Measurements from ENCODE around the gene LHFPL5. TPM values are rescaled to one million over a fixed set of nuclear protein-coding genes. Genes with fewer than 3 reads are reported as not detected.

Gene LHFPL5
- total and polyA plus RNA-seq, 2 experiments from 2014 or later, result 0.10 TPM; not detected in 1

- no peak for DNase-seq (ENCODE audit: low spot score)
- no peaks in the 10 kb centered on the region for H3K9me2 ChIP-seq (replicated peaks; ENCODE audit: insufficient read depth)
- H4K20me1 ChIP-seq (ENCODE audit: insufficient read depth, poor library complexity, severe bottlenecking), result no peaks in the 10 kb centered on the region
- no peak overlapping the region for H2AFZ ChIP-seq
- no peak overlapping the region for H3K27ac ChIP-seq
- no peaks in the 10 kb centered on the region for H3K36me3 ChIP-seq (replicated peaks; ENCODE audit: insufficient read depth, low read depth)
- WGBS (ENCODE audit: low lambda C conversion rate, missing lambda C conversion rate), result 92% methylated on average over 11 of the region's 11 CpGs
- no peaks in the 10 kb centered on the region for H3K4me1 ChIP-seq (ENCODE audit: insufficient read depth)
- H3K4me3 ChIP-seq, result no peak overlapping the region
- no peaks in the 10 kb centered on the region for H3K27me3 ChIP-seq
- H3K79me2 ChIP-seq, result no peaks in the 10 kb centered on the region
- no peaks in the 10 kb centered on the region for H3K9me3 ChIP-seq (ENCODE audit: low read depth)
- TF ChIP-seq EZH2 (IDR thresholded peaks at IDR 0.05; ENCODE audit: borderline replicate concordance) (no peak), EZH2phosphoT487 (IDR thresholded peaks at IDR 0.05; ENCODE audit: low read depth, severe bottlenecking, unreplicated experiment) (no peak), CTCF (IDR thresholded peaks at IDR 0.05; ENCODE audit: poor library complexity) (no peak)
- H3K4me2 ChIP-seq, result no peak overlapping the region
Observed at GRCh38 chr6:35795453-35796071, 9.6 kb upstream of the LHFPL5 start.

DNA sequence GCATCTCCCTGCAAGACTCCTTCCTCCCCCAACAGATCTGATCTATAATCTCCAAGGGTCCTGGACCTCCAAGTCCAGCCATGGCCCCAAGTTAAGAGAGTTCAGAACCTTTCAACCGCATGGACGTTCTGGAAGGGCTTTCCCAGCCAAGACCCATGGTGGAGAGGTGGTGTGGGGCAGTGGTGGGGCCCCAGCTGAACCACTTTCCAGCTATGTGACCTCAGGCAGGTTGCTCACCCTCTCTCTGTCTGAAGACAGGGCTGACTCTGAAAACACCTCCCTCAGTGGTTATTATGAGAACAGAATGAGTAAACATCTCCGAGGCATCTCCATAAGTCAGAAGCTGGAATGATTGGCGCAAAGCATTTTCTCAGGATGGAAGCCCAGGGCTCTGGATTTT, 8.9 kb upstream of the LHFPL5 start:
- Histone ChIP-seq H3K4me2 (no peak overlapping the region), H3K4me3 (no peak overlapping the region), H3K9me3 (ENCODE audit: low read depth) (no peaks in the 10 kb centered on the region), H3K27me3 (no peaks in the 10 kb centered on the region), H2AFZ (no peak overlapping the region), H3K27ac (no peak overlapping the region), H3K79me2 (no peaks in the 10 kb centered on the region), H3K9me2 (replicated peaks; ENCODE audit: insufficient read depth) (no peaks in the 10 kb centered on the region), H4K20me1 (ENCODE audit: insufficient read depth, poor library complexity, severe bottlenecking) (no peaks in the 10 kb centered on the region), H3K36me3 (replicated peaks; ENCODE audit: insufficient read depth, low read depth) (no peaks in the 10 kb centered on the region), H3K4me1 (ENCODE audit: insufficient read depth) (no peaks in the 10 kb centered on the region)
- TF ChIP-seq CTCF (IDR thresholded peaks at IDR 0.05; ENCODE audit: poor library complexity) (no peak), EZH2phosphoT487 (IDR thresholded peaks at IDR 0.05; ENCODE audit: low read depth, severe bottlenecking, unreplicated experiment) (no peak), EZH2 (IDR thresholded peaks at IDR 0.05; ENCODE audit: borderline replicate concordance) (no peak)
- WGBS (ENCODE audit: low lambda C conversion rate, missing lambda C conversion rate), result 95% methylated on average over 4 of the region's 4 CpGs
- no peak for DNase-seq (ENCODE audit: low spot score)

DNA sequence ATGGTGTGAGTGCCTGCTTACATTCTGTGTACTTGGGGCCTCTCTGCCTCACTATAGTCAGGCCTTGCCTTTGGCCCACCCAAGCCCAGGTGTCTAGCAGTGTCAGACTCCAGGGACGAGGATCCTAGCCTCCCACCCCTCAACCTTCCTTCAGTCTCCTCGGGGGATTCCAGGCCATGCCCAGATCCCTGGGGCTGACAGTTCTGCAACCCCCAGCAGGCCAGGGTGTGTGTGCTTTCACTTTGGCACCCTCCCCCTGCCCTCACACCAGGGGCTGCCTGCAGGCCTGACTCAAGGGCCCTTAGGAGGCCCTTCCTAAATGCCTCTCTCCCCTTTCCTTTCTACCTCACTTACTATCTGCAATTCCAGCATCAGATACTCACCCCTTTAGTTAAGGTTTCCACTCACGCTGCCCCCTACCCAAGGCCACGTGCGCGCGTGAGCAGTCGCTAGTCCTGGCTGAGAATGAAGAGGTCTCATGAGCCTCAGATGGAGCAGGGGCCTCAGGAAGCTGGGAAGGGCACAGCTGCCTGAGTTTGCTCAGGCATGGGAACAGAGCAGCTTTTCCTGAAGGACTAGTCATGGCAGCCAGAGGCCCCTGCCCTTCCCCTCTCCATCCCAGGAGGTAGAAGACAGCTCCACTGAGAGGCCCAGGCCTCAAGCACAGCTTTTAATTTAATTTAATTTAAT, 7.2 kb upstream of the LHFPL5 start:
- Histone ChIP-seq H3K79me2 (no peaks in the 10 kb centered on the region), H2AFZ (no peak overlapping the region), H4K20me1 (ENCODE audit: insufficient read depth, poor library complexity, severe bottlenecking) (no peaks in the 10 kb centered on the region), H3K4me3 (no peak overlapping the region), H3K27ac (no peak overlapping the region), H3K4me2 (no peak overlapping the region), H3K4me1 (ENCODE audit: insufficient read depth) (no peaks in the 10 kb centered on the region), H3K27me3 (no peaks in the 10 kb centered on the region), H3K36me3 (replicated peaks; ENCODE audit: insufficient read depth, low read depth) (no peaks in the 10 kb centered on the region), H3K9me3 (ENCODE audit: low read depth) (no peaks in the 10 kb centered on the region), H3K9me2 (replicated peaks; ENCODE audit: insufficient read depth) (no peaks in the 10 kb centered on the region)
- 80% methylated on average over 8 of the region's 8 CpGs for WGBS (ENCODE audit: low lambda C conversion rate, missing lambda C conversion rate)
- DNase-seq (ENCODE audit: low spot score), result no peak
- no peak for TF ChIP-seq CTCF (IDR thresholded peaks at IDR 0.05; ENCODE audit: poor library complexity)
- no peak for TF ChIP-seq EZH2phosphoT487 (IDR thresholded peaks at IDR 0.05; ENCODE audit: low read depth, severe bottlenecking, unreplicated experiment)
- TF ChIP-seq EZH2 (IDR thresholded peaks at IDR 0.05; ENCODE audit: borderline replicate concordance), result no peak

Data from hepatocyte (in vitro differentiated cells).